Adipocyte (in vitro differentiated cells): ENCODE results near the gene KCNV2.
"Not testable (repeated sequence)": the region's sequence is repeated elsewhere in the genome, so short reads cannot be mapped to it uniquely, and the experiment has no call there.

Experiments used
- DNase-seq: peaks from one replicate; pipeline ENCODE4 v3.0.0-alpha.2; 2015; ENCODE audit warnings: low read depth
- H3K27me3 ChIP-seq: replicated peaks from 2 replicates; pipeline ENCODE4 v1.7.0; 2013; ENCODE audit warnings: mild to moderate bottlenecking, low read length, moderate library complexity; ENCODE audit not compliant: control insufficient read depth, insufficient read depth
- H3K36me3 ChIP-seq: 2 replicates; pipeline ENCODE4 v1.7.0; 2013; ENCODE audit warnings: low read length, mild to moderate bottlenecking, moderate library complexity; ENCODE audit not compliant: control insufficient read depth, insufficient read depth, severe bottlenecking
- H3K4me1 ChIP-seq: 2 replicates; pipeline ENCODE4 v1.7.0; 2013; ENCODE audit warnings: mild to moderate bottlenecking, low read length, moderate library complexity; ENCODE audit not compliant: control insufficient read depth, insufficient read depth
- H3K4me3 ChIP-seq: 2 replicates; pipeline ENCODE4 v1.7.0; 2013; ENCODE audit warnings: mild to moderate bottlenecking, low read length, moderate library complexity
- H3K9ac ChIP-seq: 2 replicates; pipeline ENCODE4 v1.7.0; 2013; ENCODE audit warnings: mild to moderate bottlenecking, low read length, moderate library complexity
- H3K9me3 ChIP-seq: 2 replicates; pipeline ENCODE4 v1.7.0; 2013; ENCODE audit warnings: mild to moderate bottlenecking, low read length, moderate library complexity; ENCODE audit not compliant: control insufficient read depth

KCNV2 gene

GRCh38 chr9:2691626-2692025 lies 25.7 kb upstream of the KCNV2 start:
- H3K9me3 ChIP-seq = no peaks in the 10 kb centered on the region
- peak; percentile 3 for DNase-seq

GRCh38 chr9:2693056-2693455 lies 24.3 kb upstream of the KCNV2 start:
- no peak overlapping the region for H3K9ac ChIP-seq
- H3K4me3 ChIP-seq = no peak overlapping the region
- H3K4me1 ChIP-seq = no peaks in the 10 kb centered on the region
- H3K9me3 ChIP-seq = no peaks in the 10 kb centered on the region
- no peaks in the 10 kb centered on the region for H3K36me3 ChIP-seq
- DNase-seq = no peak
- no peaks in the 10 kb centered on the region for H3K27me3 ChIP-seq

More at GRCh38 chr9:2691626-2692025, 25.7 kb upstream of the KCNV2 start:
- Histone ChIP-seq H3K4me3 (no peak overlapping the region), H3K4me1 (no peaks in the 10 kb centered on the region), H3K36me3 (no peaks in the 10 kb centered on the region), H3K9ac (no peak overlapping the region), H3K27me3 (no peaks in the 10 kb centered on the region)

- H3K9me3 ChIP-seq = no peaks in the 10 kb centered on the region
- H3K9ac ChIP-seq = no peak overlapping the region
- H3K27me3 ChIP-seq = no peaks in the 10 kb centered on the region
- H3K36me3 ChIP-seq = no peaks in the 10 kb centered on the region
- no peak for DNase-seq
- H3K4me3 ChIP-seq = no peak overlapping the region
- H3K4me1 ChIP-seq = peaks cover 20% of the 10 kb centered on the region
Observed at GRCh38 chr9:2697492-2697891, 19.8 kb upstream of the KCNV2 start.

GRCh38 chr9:2700398-2700797 lies 16.9 kb upstream of the KCNV2 start:
- Histone ChIP-seq H3K4me1 (peaks cover 20% of the 10 kb centered on the region), H3K27me3 (no peaks in the 10 kb centered on the region), H3K36me3 (no peaks in the 10 kb centered on the region), H3K9ac (no peak overlapping the region), H3K4me3 (no peak overlapping the region), H3K9me3 (no peaks in the 10 kb centered on the region)
- no peak for DNase-seq

- no peaks in the 10 kb centered on the region for H3K36me3 ChIP-seq
- peaks cover 20% of the 10 kb centered on the region for H3K4me1 ChIP-seq
- no peak overlapping the region for H3K9ac ChIP-seq
- no peaks in the 10 kb centered on the region for H3K9me3 ChIP-seq
- H3K4me3 ChIP-seq = no peak overlapping the region
- DNase-seq = no peak
- no peaks in the 10 kb centered on the region for H3K27me3 ChIP-seq
Observed at GRCh38 chr9:2700909-2701550, 16.3 kb upstream of the KCNV2 start.

GRCh38 chr9:2704504-2704903 lies 12.8 kb upstream of the KCNV2 start:
- Histone ChIP-seq H3K27me3 (no peaks in the 10 kb centered on the region), H3K36me3 (no peaks in the 10 kb centered on the region), H3K4me1 (peaks cover 20% of the 10 kb centered on the region), H3K4me3 (no peak overlapping the region), H3K9ac (no peak overlapping the region), H3K9me3 (no peaks in the 10 kb centered on the region)
- no peak for DNase-seq

GRCh38 chr9:2707256-2707655 lies 10.1 kb upstream of the KCNV2 start:
- H3K9me3 ChIP-seq, H3K36me3 ChIP-seq, H3K4me1 ChIP-seq, H3K27me3 ChIP-seq, DNase-seq, H3K9ac ChIP-seq, H3K4me3 ChIP-seq: not testable (repeated sequence)

GRCh38 chr9:2709645-2710101 lies 7.6 kb upstream of the KCNV2 start:
- H3K4me1 ChIP-seq = no peaks in the 10 kb centered on the region

GRCh38 chr9:2711716-2712115 lies 5.6 kb upstream of the KCNV2 start:
- no peaks in the 10 kb centered on the region for H3K4me1 ChIP-seq
- H3K9me3 ChIP-seq = peaks cover 5% of the 10 kb centered on the region
- no peak for DNase-seq
- no peak overlapping the region for H3K9ac ChIP-seq
- no peaks in the 10 kb centered on the region for H3K27me3 ChIP-seq
- no peak overlapping the region for H3K4me3 ChIP-seq
- H3K36me3 ChIP-seq = no peaks in the 10 kb centered on the region

More at GRCh38 chr9:2709645-2710101, 7.6 kb upstream of the KCNV2 start:
- H3K4me3 ChIP-seq = no peak overlapping the region
- H3K36me3 ChIP-seq = no peaks in the 10 kb centered on the region
- peaks cover 5% of the 10 kb centered on the region for H3K9me3 ChIP-seq
- DNase-seq = no peak
- H3K27me3 ChIP-seq = no peaks in the 10 kb centered on the region
- H3K9ac ChIP-seq = no peak overlapping the region

GRCh38 chr9:2718001-2718697 lies 839 bp downstream of the KCNV2 start:
- no peaks in the 10 kb centered on the region for H3K36me3 ChIP-seq

GRCh38 chr9:2718698-2719033 lies 1.4 kb downstream of the KCNV2 start:
- Histone ChIP-seq H3K9me3 (no peaks in the 10 kb centered on the region), H3K27me3 (no peaks in the 10 kb centered on the region), H3K36me3 (no peaks in the 10 kb centered on the region), H3K4me1 (peaks cover 5% of the 10 kb centered on the region), H3K9ac (no peak overlapping the region), H3K4me3 (no peak overlapping the region)
- no peak for DNase-seq

More at GRCh38 chr9:2718001-2718697, 839 bp downstream of the KCNV2 start:
- Histone ChIP-seq H3K4me3 (no peak overlapping the region), H3K4me1 (no peaks in the 10 kb centered on the region), H3K9me3 (no peaks in the 10 kb centered on the region), H3K27me3 (no peaks in the 10 kb centered on the region), H3K9ac (no peak overlapping the region)
- no peak for DNase-seq
